ENCODE results near the gene SEPTIN14.

- TF ChIP-seq CTCF (IDR thresholded peaks at IDR 0.05; ENCODE audit: low read depth, low read length, poor library complexity, severe bottlenecking) = no peak
- TF ChIP-seq EZH2phosphoT487 (IDR thresholded peaks at IDR 0.05; ENCODE audit: borderline replicate concordance, low read length) = no peak
Observed at GRCh38 chr7:55774327-55775050, 88.1 kb downstream of the SEPTIN14 start.

All from DOHH2 (cell line).